Caco-2 (cell line): Measurements from ENCODE around the gene OR2V2. TPM values are rescaled to one million over a fixed set of nuclear protein-coding genes. Genes with fewer than 3 reads are reported as not detected.
"Not testable (repeated sequence)": the region's sequence is repeated elsewhere in the genome, so short reads cannot be mapped to it uniquely, and the experiment has no call there.

Experiments
- BruUV-seq: library from RNA; stranded (reverse); fragments of 400-500 nt; replicated peaks from 2 replicates; lab custom pipeline; 2021; lab: Mats Ljungman, UMichigan
- CTCF ChIA-PET: fragments of 300-600 bp; sonication (Branson Sonifier 250); formaldehyde crosslinking; loops from one replicate; lab custom pipeline; 2022; ENCODE audit warnings: antibody characterized with exemption; lab: Charles Lee
- POLR2A ChIA-PET: fragments of 300-600 bp; sonication (Branson Sonifier 250); formaldehyde crosslinking; loops from one replicate; lab custom pipeline; 2022; ENCODE audit warnings: antibody characterized with exemption; lab: Charles Lee
- DNase-seq, 2 experiments: peaks; one replicate each; pipeline versions ENCODE4 v3.0.0 to v3.0.0-alpha.2; 2020 to 2022
- H3K27me3 ChIP-seq: replicated peaks from 2 replicates; pipeline ENCODE4 v1.6.0; 2011; ENCODE audit warnings: low read length; ENCODE audit not compliant: control insufficient read depth, insufficient read depth
- H3K36me3 ChIP-seq: 2 replicates; pipeline ENCODE4 v1.5.1; 2011; ENCODE audit warnings: low read length; ENCODE audit not compliant: control insufficient read depth, insufficient read depth
- H3K4me1 ChIP-seq: fragments of 250-450 bp; sonication (Bioruptor Pico); 2 replicates; pipeline ENCODE4 v1.5.1; 2020; ENCODE audit warnings: mild to moderate bottlenecking
- H3K4me3 ChIP-seq: 2 replicates; pipeline ENCODE4 v1.5.1; 2011; ENCODE audit warnings: low read depth, mild to moderate bottlenecking, control low read depth, low read length
- H3K9me3 ChIP-seq: fragments of 250-450 bp; sonication (Bioruptor Pico); 2 replicates; pipeline ENCODE4 v1.5.1; 2020; ENCODE audit warnings: mild to moderate bottlenecking, moderate library complexity
- H3K27ac Mint-ChIP-seq: one replicate; pipeline ENCODE4 v1.8.0; 2022; ENCODE audit warnings: mixed read lengths; ENCODE audit not compliant: unreplicated experiment
- H3K27me3 Mint-ChIP-seq: one replicate; pipeline ENCODE4 v1.8.0; 2022; ENCODE audit warnings: mixed read lengths; ENCODE audit not compliant: insufficient read depth, unreplicated experiment
- H3K36me3 Mint-ChIP-seq: one replicate; pipeline ENCODE4 v1.8.0; 2022; ENCODE audit warnings: mild to moderate bottlenecking, mixed read lengths; ENCODE audit not compliant: insufficient read depth, unreplicated experiment
- H3K4me1 Mint-ChIP-seq: one replicate; pipeline ENCODE4 v1.8.0; 2022; ENCODE audit warnings: low read depth, mixed read lengths; ENCODE audit not compliant: unreplicated experiment
- H3K4me3 Mint-ChIP-seq: one replicate; pipeline ENCODE4 v1.8.0; 2022; ENCODE audit warnings: mild to moderate bottlenecking, moderate library complexity, mixed read lengths; ENCODE audit not compliant: unreplicated experiment
- H3K9me3 Mint-ChIP-seq: one replicate; pipeline ENCODE4 v1.8.0; 2022; ENCODE audit warnings: mixed read lengths; ENCODE audit not compliant: unreplicated experiment
- intact Hi-C: fragments of 100-400 bp; cut with micrococcal nuclease; formaldehyde crosslinking; loops from one replicate; pipeline ENCODE4 v1.10.0; 2022; ENCODE audit not compliant: unreplicated experiment
- total RNA-seq: library from RNA; stranded (reverse); gene quantifications from 2 replicates; pipeline ENCODE4 v1.2.3, GENCODE V29; 2022
- TF ChIP-seq, protein P1 (sequence below), 2 experiments: fragments of 200-600 bp in 1 of 2; IDR thresholded peaks; 1 replicate in 1 of 2; 2 replicates in 1 of 2; pipeline versions ENCODE4 v1.5.1 to v1.8.0; 2011 to 2022; ENCODE audit warnings: antibody characterized with exemption in 1 of 2, control low read depth in 1 of 2, inconsistent platforms in 1 of 2, low read depth in 1 of 2, low read length in 1 of 2, mild to moderate bottlenecking in 1 of 2, moderate library complexity in 1 of 2; ENCODE audit not compliant: insufficient read depth in 1 of 2, severe bottlenecking in 1 of 2, unreplicated experiment in 1 of 2

The OR2V2 gene
- total RNA-seq, 1 experiment from 2014 or later, result not detected

DNA sequence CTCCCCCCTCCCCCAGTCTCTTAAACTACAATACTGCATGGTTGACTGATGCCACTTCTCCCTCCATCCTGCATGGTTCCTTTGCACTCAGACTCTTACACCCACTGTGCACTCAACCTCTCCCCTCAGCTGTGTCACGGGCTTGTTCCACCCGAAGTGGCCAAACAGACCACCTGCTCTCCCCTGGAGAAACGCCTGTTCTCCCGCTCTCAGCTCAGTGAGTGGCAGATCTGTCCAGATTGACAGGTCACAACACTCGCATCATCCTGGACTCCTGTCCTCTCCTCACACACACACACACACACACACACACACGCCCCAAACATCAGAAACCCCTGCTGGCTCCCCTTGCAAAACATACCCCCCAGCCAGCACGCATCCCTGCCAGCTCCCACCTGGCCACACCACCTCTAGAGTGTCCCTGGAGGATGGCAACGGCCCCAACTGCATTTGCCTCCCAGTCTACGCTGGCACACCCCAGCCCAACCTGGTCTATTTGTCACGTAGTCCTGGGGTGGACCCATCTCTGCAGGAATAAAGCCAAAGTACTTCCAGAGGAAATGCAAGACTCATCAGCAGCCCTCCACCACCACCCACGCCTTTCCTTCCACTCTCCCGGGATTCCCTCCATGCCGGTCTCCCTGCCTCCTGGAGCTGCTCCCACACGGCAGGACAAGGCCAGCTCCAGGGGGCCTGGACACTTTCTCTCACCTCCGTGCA is 19.3 kb upstream of the OR2V2 start:
- DNase-seq, result no peak
- no peaks in the 10 kb centered on the region for H3K36me3 Mint-ChIP-seq
- H3K4me3 ChIP-seq, result no peak overlapping the region
- intact Hi-C loops, result no loop called here
- H3K27ac Mint-ChIP-seq, result no peak overlapping the region
- TF ChIP-seq, protein P1, sequence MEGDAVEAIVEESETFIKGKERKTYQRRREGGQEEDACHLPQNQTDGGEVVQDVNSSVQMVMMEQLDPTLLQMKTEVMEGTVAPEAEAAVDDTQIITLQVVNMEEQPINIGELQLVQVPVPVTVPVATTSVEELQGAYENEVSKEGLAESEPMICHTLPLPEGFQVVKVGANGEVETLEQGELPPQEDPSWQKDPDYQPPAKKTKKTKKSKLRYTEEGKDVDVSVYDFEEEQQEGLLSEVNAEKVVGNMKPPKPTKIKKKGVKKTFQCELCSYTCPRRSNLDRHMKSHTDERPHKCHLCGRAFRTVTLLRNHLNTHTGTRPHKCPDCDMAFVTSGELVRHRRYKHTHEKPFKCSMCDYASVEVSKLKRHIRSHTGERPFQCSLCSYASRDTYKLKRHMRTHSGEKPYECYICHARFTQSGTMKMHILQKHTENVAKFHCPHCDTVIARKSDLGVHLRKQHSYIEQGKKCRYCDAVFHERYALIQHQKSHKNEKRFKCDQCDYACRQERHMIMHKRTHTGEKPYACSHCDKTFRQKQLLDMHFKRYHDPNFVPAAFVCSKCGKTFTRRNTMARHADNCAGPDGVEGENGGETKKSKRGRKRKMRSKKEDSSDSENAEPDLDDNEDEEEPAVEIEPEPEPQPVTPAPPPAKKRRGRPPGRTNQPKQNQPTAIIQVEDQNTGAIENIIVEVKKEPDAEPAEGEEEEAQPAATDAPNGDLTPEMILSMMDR (IDR thresholded peaks at IDR 0.05; ENCODE audit: insufficient read depth in 1 of 2, low read depth in 1 of 2, low read length in 1 of 2, severe bottlenecking in 1 of 2, unreplicated experiment in 1 of 2), result no peak
- BruUV-seq, result no TSS peak
- H3K9me3 ChIP-seq, result no peaks in the 10 kb centered on the region
- H3K4me1 Mint-ChIP-seq, result no peaks in the 10 kb centered on the region
- no peaks in the 10 kb centered on the region for H3K9me3 Mint-ChIP-seq
- no peaks in the 10 kb centered on the region for H3K4me1 ChIP-seq
- 0 out of 2 replicates have a peak, but pooled peaks cover 2% of the 10 kb centered on the region for H3K27me3 ChIP-seq
- ChIA-PET CTCF (no interaction called here), POLR2A (no interaction called here)
- H3K27me3 Mint-ChIP-seq, result peaks cover 31% of the 10 kb centered on the region
- H3K4me3 Mint-ChIP-seq, result no peak overlapping the region
- no peaks in the 10 kb centered on the region for H3K36me3 ChIP-seq

DNA sequence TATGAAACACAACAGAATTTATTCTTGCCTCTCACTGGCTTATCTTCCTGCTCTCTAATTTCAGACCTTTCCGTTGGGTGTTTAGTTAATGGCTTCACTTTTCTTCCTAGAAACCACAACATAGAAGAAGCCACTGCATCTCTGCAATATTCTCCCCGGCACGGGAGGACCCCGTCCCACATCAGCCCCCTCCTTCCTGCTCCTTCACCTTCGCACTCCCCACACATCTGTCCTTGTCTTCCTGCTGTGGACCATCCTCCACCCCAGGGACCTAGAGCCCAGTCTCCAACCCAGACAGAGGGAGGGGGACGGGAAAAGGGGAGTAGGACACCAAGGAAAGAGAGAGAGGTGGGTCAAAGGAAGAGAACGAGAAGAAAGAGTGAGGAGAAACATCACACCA is 17.8 kb upstream of the OR2V2 start:
- DNase-seq, result no peak
- Mint-ChIP-seq H3K27me3 (peaks cover 37% of the 10 kb centered on the region), H3K27ac (no peak overlapping the region), H3K36me3 (no peaks in the 10 kb centered on the region), H3K4me3 (no peak overlapping the region), H3K9me3 (no peaks in the 10 kb centered on the region), H3K4me1 (no peaks in the 10 kb centered on the region)
- TF ChIP-seq, protein P1 (IDR thresholded peaks at IDR 0.05; ENCODE audit: insufficient read depth in 1 of 2, low read depth in 1 of 2, low read length in 1 of 2, severe bottlenecking in 1 of 2, unreplicated experiment in 1 of 2), result no peak
- POLR2A ChIA-PET, result no interaction called here
- CTCF ChIA-PET, result no interaction called here
- no peak overlapping the region for H3K4me3 ChIP-seq
- no peaks in the 10 kb centered on the region for H3K36me3 ChIP-seq
- H3K9me3 ChIP-seq, result no peaks in the 10 kb centered on the region
- 0 out of 2 replicates have a peak, but pooled peaks cover 2% of the 10 kb centered on the region for H3K27me3 ChIP-seq
- H3K4me1 ChIP-seq, result no peaks in the 10 kb centered on the region
- no TSS peak for BruUV-seq
- intact Hi-C loops, result no loop called here

DNA sequence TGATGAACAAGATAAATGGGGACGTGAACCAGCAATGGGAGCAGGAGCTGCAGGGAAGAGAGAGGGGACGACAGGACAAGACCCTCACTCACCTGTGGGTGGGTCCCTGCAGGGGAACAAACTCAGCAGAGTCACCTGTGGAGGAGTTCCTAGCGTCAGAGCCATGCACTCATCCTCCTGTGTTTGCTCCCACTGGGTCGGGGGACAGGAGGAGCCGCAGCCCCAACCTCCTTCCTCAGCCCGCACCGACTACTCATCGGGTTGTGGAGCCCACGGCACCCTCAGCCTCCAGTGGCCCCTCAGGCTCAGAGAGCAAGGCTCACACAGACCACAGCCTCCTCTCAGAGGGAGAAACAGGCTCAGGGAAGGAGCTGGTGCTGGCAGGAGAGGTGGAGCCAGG is 17.3 kb upstream of the OR2V2 start:
- H3K9me3 ChIP-seq, H3K4me1 Mint-ChIP-seq, intact Hi-C loops, BruUV-seq, H3K36me3 ChIP-seq, H3K27me3 ChIP-seq, POLR2A ChIA-PET, H3K4me1 ChIP-seq, H3K4me3 Mint-ChIP-seq, CTCF ChIA-PET, H3K36me3 Mint-ChIP-seq, DNase-seq, H3K27ac Mint-ChIP-seq, H3K9me3 Mint-ChIP-seq, H3K4me3 ChIP-seq: not testable (repeated sequence)
- peaks cover 35% of the 10 kb centered on the region for H3K27me3 Mint-ChIP-seq
